HG03097 (cell line): Measurements from ENCODE around the gene PDGFB.

ENCODE experiments used
- ATAC-seq: cut with Tn5 transposase; IDR thresholded peaks from one replicate; pipeline ENCODE4 v1.9.1; 2021; ENCODE audit not compliant: unreplicated experiment, low FRiP score

PDGFB gene

GRCh38 chr22:39178206-39179111 lies 66.3 kb downstream of the PDGFB start:
- ATAC-seq, result no peak

GRCh38 chr22:39177791-39178190 lies 67.0 kb downstream of the PDGFB start:
- ATAC-seq, result no peak

- ATAC-seq, result no peak
These were observed 67.4 kb downstream of the PDGFB start for GRCh38 chr22:39177456-39177775.

- ATAC-seq, result no peak
These were observed 67.9 kb downstream of the PDGFB start for GRCh38 chr22:39176714-39177455.

GRCh38 chr22:39176143-39176713 lies 68.6 kb downstream of the PDGFB start:
- no peak for ATAC-seq

- ATAC-seq, result no peak
These were observed 69.2 kb downstream of the PDGFB start for GRCh38 chr22:39175353-39176142.

- no peak for ATAC-seq
These were observed 70.1 kb downstream of the PDGFB start for GRCh38 chr22:39174498-39175352.

GRCh38 chr22:39173787-39174497 lies 70.8 kb downstream of the PDGFB start:
- no peak for ATAC-seq
